ENCODE results near the gene CCNJ.
"Not testable (repeated sequence)": the region's sequence is repeated elsewhere in the genome, so short reads cannot be mapped to it uniquely, and the experiment has no call there.

Gene CCNJ, protein sequence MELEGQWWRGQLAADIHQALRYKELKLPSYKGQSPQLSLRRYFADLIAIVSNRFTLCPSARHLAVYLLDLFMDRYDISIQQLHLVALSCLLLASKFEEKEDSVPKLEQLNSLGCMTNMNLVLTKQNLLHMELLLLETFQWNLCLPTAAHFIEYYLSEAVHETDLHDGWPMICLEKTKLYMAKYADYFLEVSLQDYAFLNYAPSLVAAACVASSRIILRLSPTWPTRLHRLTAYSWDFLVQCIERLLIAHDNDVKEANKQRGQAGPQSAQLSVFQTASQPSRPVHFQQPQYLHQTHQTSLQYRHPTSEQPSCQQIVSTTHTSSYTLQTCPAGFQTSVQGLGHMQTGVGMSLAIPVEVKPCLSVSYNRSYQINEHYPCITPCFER

DNA sequence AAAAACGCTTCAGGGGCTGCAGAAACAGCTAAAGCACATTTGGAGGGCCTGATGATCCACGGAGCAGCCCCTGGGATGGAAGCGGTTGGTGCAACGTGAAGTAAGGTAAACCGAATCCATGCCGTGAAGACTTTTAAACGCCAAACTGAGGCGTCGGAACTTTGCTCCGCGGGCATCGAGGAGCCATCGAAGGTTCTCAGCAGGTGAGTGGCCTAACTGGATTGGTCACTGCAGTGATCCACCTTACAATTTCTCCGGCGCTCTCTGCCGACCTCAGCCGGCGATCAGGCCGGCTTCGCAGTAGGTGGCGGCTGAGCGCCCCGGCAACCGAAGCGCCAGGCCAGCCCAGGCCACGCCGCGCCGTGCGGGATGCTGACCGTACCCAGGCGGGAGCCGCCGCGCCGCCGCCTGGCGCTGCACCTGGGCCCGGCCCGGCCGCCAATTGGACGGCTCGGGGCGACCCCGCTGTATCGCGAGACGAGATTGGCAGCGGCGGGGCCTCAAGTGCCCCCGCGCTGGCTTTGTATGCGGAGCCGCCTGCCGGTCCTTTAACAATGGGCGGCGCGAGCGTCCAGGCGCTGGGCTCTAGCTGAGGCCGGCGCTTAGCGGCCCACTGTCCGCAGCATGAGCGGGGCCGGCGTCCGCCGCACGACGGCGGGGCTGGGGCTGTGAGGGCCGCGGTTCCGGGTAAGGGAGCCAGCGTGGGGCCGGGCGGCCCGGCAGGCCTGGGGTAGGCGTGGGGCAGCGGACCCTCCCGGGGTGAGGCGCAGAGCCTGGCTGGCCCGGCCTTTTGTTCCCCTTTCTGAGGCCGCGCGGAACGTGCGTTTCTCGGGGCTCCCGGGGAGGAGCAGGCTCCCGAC lies at the start of gene CCNJ:
CCNJ (plus strand) TSS at position 551 of the 860 bp plus-strand sequence. CDS start 811 bp downstream, outside the sequence.
- DNase-seq, result peak; percentile 85

GRCh38 chr10:95994376-95994775 lies 49.0 kb upstream of the CCNJ start:
- DNase-seq, result not testable (repeated sequence)

GRCh38 chr10:95998255-95998784 lies 45.1 kb upstream of the CCNJ start:
- DNase-seq, result no peak

- DNase-seq, result no peak
Measured at GRCh38 chr10:96013956-96014355, 29.4 kb upstream of the CCNJ start.

- no peak for DNase-seq
Measured at GRCh38 chr10:96014473-96015102, 28.8 kb upstream of the CCNJ start.

DNA sequence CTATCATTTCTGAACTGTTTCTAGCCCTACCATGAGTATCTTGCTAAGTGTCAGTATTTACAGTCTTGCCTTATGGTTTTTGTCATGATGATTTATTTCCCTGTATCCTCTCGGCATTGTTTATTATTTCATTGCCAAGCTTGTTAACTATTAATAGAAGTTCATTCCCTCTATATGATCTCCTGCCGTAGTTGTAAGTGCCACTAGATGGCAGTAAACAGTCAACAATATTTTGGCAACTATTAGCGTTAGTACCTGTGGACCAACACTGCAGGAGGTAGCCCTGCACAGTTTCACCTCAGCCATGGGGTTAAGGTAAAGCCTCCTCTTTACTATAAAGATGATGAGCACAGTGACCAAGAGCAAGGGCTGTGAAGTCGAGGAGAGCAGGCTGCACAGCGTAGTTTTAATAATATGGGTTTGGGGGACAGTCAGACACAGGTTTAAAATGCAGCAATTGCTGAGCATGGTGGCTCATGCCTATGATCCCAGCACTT lies 26.1 kb upstream of the CCNJ start:
- peak; percentile 49 for DNase-seq

DNA sequence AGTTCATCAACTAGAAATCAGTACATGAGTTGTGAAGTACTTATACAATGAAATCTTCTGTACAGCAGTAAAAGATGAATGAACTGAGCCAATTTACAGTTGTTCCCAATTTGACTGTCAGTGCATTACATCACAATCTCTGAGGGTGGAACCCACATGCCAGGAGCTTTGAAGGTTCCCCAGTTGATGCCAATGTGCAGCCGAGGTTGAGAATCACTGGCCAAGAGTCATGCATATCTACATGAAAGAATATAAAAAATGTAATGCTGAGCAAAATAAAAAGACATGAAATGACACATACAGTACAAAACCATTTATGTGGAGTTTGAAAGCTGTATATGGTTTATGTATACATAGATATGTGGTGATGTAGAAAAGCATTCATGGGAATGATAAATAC lies 22.1 kb upstream of the CCNJ start:
- no peak for DNase-seq

- no peak for DNase-seq
Measured at GRCh38 chr10:96022739-96023138, 20.6 kb upstream of the CCNJ start.

- no peak for DNase-seq
Measured at GRCh38 chr10:96023168-96023567, 20.2 kb upstream of the CCNJ start.

- no peak for DNase-seq
Measured at GRCh38 chr10:96025566-96025965, 17.8 kb upstream of the CCNJ start.

DNA sequence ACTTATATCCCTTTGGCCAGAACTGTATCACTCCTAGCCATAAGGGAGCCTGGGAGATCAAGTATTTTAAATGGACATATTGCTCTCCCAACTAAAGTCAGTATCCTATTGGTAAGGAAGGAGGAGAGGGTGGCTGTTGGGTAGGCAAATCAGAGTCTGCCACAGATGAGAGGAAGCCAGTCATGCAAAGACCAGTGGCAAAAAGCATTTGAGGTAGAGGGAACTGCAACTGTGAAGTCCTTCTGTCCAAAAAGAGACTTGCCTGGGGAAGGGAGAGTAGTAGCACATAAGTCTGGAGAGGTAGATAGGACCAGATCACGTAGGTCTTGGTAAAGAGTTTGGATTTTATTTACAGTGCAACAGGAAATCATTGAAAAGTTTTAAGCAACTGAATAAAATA lies 8.8 kb upstream of the CCNJ start:
- no peak for DNase-seq

- DNase-seq, result no peak
Measured at GRCh38 chr10:96038476-96039387, 4.7 kb upstream of the CCNJ start.

- DNase-seq, result no peak
Measured at GRCh38 chr10:96041146-96041545, 2.2 kb upstream of the CCNJ start.

DNA sequence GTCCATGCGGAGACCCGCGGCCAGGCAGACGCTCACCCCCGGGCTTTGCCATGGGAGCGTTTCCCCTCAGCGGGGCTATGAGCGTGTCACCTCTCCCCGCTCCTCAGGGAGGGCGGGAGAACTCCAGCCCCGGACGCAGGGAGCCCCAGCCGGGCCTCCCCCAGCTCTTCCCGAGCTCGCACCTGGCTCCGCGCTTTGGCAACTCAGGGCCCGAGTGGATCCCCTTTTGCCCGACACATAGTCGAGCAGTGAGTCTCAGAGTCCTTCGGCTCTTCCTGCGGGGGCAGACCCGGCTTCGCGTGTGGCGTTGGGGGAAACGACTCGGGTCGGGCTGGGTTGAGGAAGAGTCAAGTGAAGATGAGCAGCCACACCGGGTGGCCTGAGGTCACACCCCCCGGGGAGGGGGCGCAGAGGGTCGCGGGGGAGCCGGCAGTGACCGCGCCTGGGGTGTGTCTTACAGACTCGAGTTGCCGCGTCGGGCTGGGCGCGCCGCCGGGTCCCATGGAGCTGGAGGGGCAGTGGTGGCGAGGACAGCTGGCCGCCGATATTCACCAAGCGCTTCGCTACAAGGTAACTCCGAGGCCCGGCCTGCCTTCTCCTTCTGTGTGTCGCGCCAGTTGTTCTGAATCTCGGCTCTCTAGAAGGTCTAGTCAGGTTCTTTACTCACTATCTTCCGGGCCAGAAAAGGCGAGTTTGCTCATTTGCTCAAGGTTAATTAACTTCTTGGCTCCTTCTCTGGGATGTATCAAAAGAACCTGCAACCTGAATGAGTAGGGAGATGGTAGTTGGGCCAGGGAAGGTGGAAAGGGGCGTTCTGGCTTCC lies 721 bp downstream of the CCNJ start:
- peak; percentile 29 for DNase-seq

DNA sequence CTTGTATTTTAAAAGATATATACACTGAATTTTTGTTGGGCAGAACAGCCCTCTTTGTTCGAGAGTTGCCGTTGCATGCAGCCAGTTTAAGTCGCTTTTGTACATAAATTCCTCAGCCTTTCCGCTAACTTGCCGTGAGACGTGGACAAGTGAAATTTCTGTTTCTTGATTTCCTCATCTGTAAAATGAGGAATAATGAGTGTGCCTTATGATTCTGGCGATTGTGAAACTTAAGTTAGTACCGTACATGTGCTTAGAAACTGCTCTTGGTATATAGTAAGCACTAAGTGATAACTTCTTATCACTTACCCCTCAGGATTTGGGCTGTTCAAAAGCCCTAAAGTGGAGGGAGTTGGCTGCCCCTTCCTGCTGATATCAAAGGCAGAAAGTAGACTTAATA lies 1.4 kb downstream of the CCNJ start:
- no peak for DNase-seq

GRCh38 chr10:96046546-96046945 lies 3.2 kb downstream of the CCNJ start:
- DNase-seq, result no peak

DNA sequence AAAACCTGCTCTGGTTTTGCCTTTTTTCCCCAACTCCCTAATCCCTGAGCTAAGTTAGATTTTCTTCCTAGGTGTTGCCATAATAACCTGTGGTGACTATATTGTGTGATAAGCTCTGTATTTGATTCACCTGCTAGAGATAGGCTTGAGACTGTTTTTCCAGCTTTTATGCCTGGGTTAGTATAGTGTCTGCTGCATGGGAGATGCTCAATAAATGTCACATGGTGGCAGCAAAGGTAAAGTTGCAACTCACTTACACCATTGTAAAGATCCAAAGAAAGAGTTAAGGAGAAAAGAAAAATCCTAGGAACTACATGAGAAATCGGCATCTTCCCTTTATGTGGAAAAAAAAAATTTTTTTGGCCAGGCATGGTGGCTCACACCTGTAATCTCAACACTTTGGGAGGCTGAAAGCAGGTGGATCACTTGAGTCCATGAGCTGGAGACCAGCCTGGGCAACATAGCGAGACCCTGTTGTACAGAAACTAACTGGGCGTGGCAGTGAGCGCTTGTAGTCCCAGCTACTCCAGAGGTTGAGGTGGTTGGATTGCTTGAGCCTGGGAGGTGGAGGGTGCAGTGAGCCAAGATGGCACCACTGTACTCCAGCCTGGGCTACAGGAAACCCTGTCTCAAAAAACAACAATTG lies 3.7 kb downstream of the CCNJ start:
- no peak for DNase-seq

- DNase-seq, result not testable (repeated sequence)
Measured at GRCh38 chr10:96047925-96048324, 4.5 kb downstream of the CCNJ start.

- DNase-seq, result no peak
Measured at GRCh38 chr10:96049340-96049739, 6.0 kb downstream of the CCNJ start.

DNA sequence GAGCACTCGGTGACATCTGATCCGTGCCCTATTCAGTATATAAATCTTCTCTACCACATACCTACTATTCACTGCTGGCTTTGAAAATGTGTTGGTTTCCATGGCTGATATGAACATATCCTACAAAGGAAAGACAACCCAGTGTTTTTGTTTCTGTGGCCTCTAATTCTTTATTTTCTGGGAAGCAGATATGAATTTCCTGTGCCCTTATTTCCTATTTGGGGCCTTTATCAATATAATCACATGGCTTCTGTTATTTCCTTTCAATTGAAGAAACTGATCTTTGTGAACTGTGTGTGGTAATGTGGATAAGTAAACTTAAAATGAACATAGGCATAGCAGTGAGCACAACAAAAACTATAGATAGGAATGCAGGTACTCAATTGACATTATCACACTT lies 10.6 kb downstream of the CCNJ start:
- DNase-seq, result no peak

GRCh38 chr10:96056787-96057186 lies 13.4 kb downstream of the CCNJ start:
- no peak for DNase-seq
